HepG2 (cell line): ENCODE results near the gene ABCB8. TPM values are rescaled to one million over a fixed set of nuclear protein-coding genes. Genes with fewer than 3 reads are reported as not detected.

Source experiments
- ETV5 ChIP-seq: IDR thresholded peaks from 2 replicates; pipeline ENCODE4 v1.6.1; 2018; ENCODE audit warnings: missing biosample characterization, missing genetic modification reagents, inconsistent platforms, borderline replicate concordance
- HOXA9 ChIP-seq: sonication (generic); formaldehyde crosslinking; IDR thresholded peaks from 2 replicates; pipeline ENCODE4 v1.8.1; 2022; ENCODE audit warnings: missing genetic modification reagents, mild to moderate bottlenecking, moderate library complexity, borderline replicate concordance
- HOXD1 ChIP-seq: sonication (generic); formaldehyde crosslinking; IDR thresholded peaks from 2 replicates; pipeline ENCODE4 v1.5.0; 2020; ENCODE audit warnings: missing genetic modification reagents
- NAIF1 ChIP-seq: sonication (generic); formaldehyde crosslinking; IDR thresholded peaks from 2 replicates; pipeline ENCODE4 v1.5.0; 2020; ENCODE audit warnings: mild to moderate bottlenecking, missing genetic modification reagents, borderline replicate concordance
- ONECUT2 ChIP-seq: sonication (generic); formaldehyde crosslinking; IDR thresholded peaks from 2 replicates; pipeline ENCODE4 v1.4.0; 2020; ENCODE audit warnings: missing genetic modification reagents
- SMARCC2 ChIP-seq: fragments of 450-650 bp; IDR thresholded peaks from 2 replicates; pipeline ENCODE4 v1.6.1; 2017; ENCODE audit warnings: antibody characterized with exemption, mild to moderate bottlenecking
- SMARCE1 ChIP-seq: fragments of 450-650 bp; IDR thresholded peaks from 2 replicates; pipeline ENCODE4 v1.6.1; 2017; ENCODE audit warnings: borderline replicate concordance
- SSRP1 ChIP-seq: IDR thresholded peaks from 2 replicates; pipeline ENCODE4 v1.6.1; 2016; ENCODE audit warnings: control low read depth
- ZHX1 ChIP-seq: sonication (generic); formaldehyde crosslinking; IDR thresholded peaks from 2 replicates; pipeline ENCODE4 v1.8.1; 2022; ENCODE audit warnings: low read depth, mild to moderate bottlenecking, missing genetic modification reagents
- ZNF414 ChIP-seq: sonication (generic); formaldehyde crosslinking; IDR thresholded peaks from 2 replicates; pipeline ENCODE4 v1.5.0; 2020; ENCODE audit warnings: missing genetic modification reagents
- ZNF557 ChIP-seq: sonication (generic); formaldehyde crosslinking; IDR thresholded peaks from 2 replicates; pipeline ENCODE4 v1.4.0; 2020; ENCODE audit warnings: missing genetic modification reagents
- polyA plus RNA-seq, 8 experiments: library from polyadenylated mRNA; depleted of rRNA in 3 of 8; stranded (reverse) in 7 of 8; unstranded in 1 of 8; fragments of >200 nt; fragmentation: Illumina TruSeq in 4 of 8; extraction: Trizol in 4 of 8; gene quantifications; 2 replicates each; pipeline versions ENCODE4 v1.2.1 to v1.2.3, GENCODE V29; 2011 to 2016; ENCODE audit warnings: low read depth in 4 of 8, missing spikeins in 1 of 8, mixed read lengths in 1 of 8; ENCODE audit not compliant: insufficient read depth in 1 of 8
- total RNA-seq, 5 experiments: library from RNA; depleted of rRNA; stranded (reverse); fragments of >200 nt; fragmentation: Illumina TruSeq; extraction: Trizol; gene quantifications; 2 replicates each; pipeline ENCODE4 v1.2.3, GENCODE V29; 2016; ENCODE audit warnings: low read depth in 1 of 5
- TF ChIP-seq, protein P1 (sequence below): conservative IDR thresholded peaks from 2 replicates; pipeline ENCODE4 v1.6.1; 2018; ENCODE audit warnings: missing genetic modification reagents
- TF ChIP-seq, protein P2 (sequence below): sonication (generic); formaldehyde crosslinking; IDR thresholded peaks from 2 replicates; pipeline ENCODE4 v1.4.0; 2020; ENCODE audit warnings: mild to moderate bottlenecking, missing genetic modification reagents

ABCB8 gene
- total and polyA plus RNA-seq, 2 of the 13 experiments (the other 11 are each of a cell fraction or from before 2014, with no cell fraction given) = 6.6 to 16.7 TPM

DNA sequence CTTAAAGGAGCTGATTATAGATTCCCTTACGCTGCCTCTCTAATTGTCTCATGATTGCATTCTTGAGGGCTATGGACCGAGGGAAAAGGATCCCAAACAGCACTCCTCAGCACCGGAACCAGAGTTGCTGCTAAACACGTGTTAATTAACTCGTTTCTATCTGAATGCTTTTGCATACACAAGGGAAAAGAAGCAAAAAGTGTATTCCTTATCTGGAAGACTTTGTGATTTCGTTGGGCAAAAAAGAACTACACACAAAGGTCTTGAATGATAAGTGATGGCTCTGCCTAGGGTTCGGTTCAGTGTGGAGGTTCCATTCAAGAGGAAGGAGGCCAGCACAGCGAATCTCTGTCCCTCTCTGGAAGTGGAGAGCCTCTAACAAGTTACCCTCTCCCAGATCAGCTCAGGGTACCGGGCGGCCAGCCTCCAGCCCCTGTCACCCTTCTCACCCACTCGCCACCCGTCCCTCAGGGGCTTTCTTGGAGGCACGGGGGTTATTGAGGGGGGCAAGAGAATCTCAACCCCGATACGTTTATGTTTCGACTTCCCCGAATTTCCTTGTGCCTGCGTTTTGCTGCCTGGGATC, 30.6 kb downstream of the ABCB8 start (continued):
- TF ChIP-seq ZHX1 (CRISPR knock-in tag) = 0 out of 2 replicates have a peak, but pooled peaks have one; percentile 35
- TF ChIP-seq SSRP1 = no peak
- no peak for TF ChIP-seq ZNF557
- peak; percentile 53; the same call in 1 of the 2 replicates for TF ChIP-seq NAIF1 (CRISPR knock-in tag)
- TF ChIP-seq, protein P1, sequence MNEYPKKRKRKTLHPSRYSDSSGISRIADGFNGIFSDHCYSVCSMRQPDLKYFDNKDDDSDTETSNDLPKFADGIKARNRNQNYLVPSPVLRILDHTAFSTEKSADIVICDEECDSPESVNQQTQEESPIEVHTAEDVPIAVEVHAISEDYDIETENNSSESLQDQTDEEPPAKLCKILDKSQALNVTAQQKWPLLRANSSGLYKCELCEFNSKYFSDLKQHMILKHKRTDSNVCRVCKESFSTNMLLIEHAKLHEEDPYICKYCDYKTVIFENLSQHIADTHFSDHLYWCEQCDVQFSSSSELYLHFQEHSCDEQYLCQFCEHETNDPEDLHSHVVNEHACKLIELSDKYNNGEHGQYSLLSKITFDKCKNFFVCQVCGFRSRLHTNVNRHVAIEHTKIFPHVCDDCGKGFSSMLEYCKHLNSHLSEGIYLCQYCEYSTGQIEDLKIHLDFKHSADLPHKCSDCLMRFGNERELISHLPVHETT (CRISPR knock-in tag) = 0 out of 2 replicates have a peak, but pooled peaks have one; percentile 36
- 0 out of 2 replicates have a peak, but pooled peaks have one; percentile 4 for TF ChIP-seq ETV5 (CRISPR knock-in tag)
- no peak for TF ChIP-seq ONECUT2 (CRISPR knock-in tag)
- TF ChIP-seq HOXD1 (CRISPR knock-in tag) = no peak
- TF ChIP-seq SMARCC2 = no peak
- TF ChIP-seq, protein P2, sequence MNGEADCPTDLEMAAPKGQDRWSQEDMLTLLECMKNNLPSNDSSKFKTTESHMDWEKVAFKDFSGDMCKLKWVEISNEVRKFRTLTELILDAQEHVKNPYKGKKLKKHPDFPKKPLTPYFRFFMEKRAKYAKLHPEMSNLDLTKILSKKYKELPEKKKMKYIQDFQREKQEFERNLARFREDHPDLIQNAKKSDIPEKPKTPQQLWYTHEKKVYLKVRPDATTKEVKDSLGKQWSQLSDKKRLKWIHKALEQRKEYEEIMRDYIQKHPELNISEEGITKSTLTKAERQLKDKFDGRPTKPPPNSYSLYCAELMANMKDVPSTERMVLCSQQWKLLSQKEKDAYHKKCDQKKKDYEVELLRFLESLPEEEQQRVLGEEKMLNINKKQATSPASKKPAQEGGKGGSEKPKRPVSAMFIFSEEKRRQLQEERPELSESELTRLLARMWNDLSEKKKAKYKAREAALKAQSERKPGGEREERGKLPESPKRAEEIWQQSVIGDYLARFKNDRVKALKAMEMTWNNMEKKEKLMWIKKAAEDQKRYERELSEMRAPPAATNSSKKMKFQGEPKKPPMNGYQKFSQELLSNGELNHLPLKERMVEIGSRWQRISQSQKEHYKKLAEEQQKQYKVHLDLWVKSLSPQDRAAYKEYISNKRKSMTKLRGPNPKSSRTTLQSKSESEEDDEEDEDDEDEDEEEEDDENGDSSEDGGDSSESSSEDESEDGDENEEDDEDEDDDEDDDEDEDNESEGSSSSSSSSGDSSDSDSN = 0 out of 2 replicates have a peak, but pooled peaks have one; percentile 4
- no peak for TF ChIP-seq HOXA9 (CRISPR knock-in tag)
- TF ChIP-seq ZNF414 (CRISPR knock-in tag) = 0 out of 2 replicates have a peak, but pooled peaks have one; percentile 7
- no peak for TF ChIP-seq SMARCE1
- TF ChIP-seq, all 625 proteins: peak for 23
